NCI-H460 (cell line): Measurements from ENCODE around the gene F8A2. TPM values are rescaled to one million over a fixed set of nuclear protein-coding genes. Genes with fewer than 3 reads are reported as not detected.
"Not testable (repeated sequence)": the region's sequence is repeated elsewhere in the genome, so short reads cannot be mapped to it uniquely, and the experiment has no call there.

Experiments
- DNase-seq: peaks from one replicate; pipeline ENCODE4 v3.0.0-alpha.2; 2016; ENCODE audit warnings: low read depth; ENCODE audit errors: extremely low read depth
- polyA plus RNA-seq: library from polyadenylated mRNA; depleted of rRNA; stranded (reverse); fragments of >200 nt; gene quantifications from 2 replicates; pipeline ENCODE4 v1.2.3, GENCODE V29; 2014; cell fraction: nucleus; rRNA removed
- small RNA-seq, 2 experiments: library from RNA; depleted of rRNA; stranded (forward); fragments of <200 nt; gene quantifications; one replicate each; pipeline ENCODE3, GENCODE V24; 2014
- total RNA-seq: library from RNA; depleted of rRNA; stranded (reverse); fragments of >200 nt; shearing (Covaris generic); gene quantifications from 2 replicates; pipeline ENCODE4 v1.2.3, GENCODE V29; 2014; rRNA removed

The F8A2 gene
- not detected in 2 replicates for total RNA-seq
- not detected in 2 replicates for polyA plus RNA-seq

- DNase-seq: not testable (repeated sequence)
Observed at GRCh38 chrX:155381843-155382528, at the start of gene F8A2. Gene F8A2, plus strand, starts transcription at chrX:155382095. Its CDS starts 20 bp downstream, at chrX:155382115.

- DNase-seq: no peak
Observed at GRCh38 chrX:155333544-155334100, 48.3 kb upstream of the F8A2 start.

DNA sequence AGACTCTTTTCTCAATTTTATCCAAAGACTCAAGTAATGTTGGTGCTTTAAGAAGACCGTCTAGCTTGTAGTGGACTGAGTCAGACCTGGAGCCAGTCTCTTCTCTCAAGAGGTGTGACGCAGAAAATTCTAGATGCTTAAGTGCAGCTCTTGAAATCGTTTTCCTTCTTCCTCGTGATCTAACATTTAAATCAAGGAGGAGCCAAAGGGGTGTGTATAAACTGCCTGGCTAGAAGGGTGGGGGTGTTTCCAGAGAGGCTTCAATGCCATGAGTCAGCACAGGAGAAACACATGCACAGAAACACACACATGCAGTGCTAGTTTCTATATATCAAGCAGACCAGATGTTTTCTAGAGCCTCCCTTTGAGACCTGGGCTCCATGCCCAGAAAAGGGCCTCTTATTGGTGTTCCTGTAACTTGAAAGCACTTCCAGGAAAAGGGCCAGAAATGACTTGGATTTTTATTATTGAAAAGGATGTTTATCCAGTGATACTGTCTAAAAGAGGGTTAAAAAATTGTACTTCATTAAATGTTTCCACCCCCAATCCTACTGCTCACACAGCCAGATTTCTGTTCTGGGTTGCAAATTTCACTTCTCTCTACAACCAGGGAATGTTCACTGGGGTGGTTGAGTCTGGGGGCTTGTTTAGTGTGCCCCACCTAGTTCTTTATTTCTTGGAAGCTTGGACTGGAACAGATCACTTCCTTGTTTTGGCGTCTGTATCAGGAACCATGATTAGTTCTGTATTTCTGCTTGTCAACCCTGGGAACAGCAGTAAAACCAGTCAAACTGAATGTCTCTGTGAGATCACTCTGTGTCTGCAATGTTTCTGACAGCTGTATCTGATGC, 47.2 kb upstream of the F8A2 start, which contains the start of gene CLIC2:
Gene CLIC2 (minus strand): TSS at position 129 of the 851 bp plus-strand sequence. CDS start 187 bp downstream, outside the sequence.
- DNase-seq: peak; percentile 32

DNA sequence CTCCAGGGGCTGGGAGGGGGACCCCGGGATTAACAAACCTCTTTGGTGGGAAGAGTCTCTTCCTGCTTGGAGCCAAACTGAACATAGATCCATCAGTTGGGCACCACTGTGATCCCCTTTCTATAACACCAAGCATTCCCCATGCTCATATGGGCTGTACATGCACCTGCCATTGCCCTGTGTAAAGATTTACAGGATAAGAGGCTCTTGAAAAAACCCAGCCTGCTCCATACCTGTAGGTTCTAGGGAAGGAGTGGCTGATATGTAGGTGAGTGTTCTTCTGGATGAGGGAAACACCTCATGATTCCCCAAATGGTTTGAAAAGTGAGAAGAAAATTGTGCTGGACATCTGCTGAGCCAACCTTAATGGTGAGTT, 46.6 kb upstream of the F8A2 start:
- DNase-seq: not testable (repeated sequence)

DNA sequence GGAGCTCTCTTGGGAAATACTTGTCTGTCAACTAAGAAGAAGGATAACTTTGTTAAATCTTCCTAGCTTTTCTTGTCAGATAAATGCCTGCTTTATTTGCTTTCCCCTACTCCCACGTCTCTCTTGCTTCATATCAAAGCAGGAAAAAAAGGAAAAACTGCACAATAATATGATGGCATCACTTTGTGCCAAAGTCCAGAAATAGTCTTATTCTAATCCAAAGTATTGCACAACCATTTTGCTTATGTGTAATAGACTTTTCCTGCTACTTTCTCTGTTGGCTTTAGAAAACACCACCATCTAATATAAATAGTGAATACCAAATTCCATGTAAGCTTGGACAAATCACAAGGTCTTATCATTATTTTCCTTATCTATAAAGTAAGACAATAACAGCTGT, 36.2 kb upstream of the F8A2 start:
- DNase-seq: not testable (repeated sequence)

DNA sequence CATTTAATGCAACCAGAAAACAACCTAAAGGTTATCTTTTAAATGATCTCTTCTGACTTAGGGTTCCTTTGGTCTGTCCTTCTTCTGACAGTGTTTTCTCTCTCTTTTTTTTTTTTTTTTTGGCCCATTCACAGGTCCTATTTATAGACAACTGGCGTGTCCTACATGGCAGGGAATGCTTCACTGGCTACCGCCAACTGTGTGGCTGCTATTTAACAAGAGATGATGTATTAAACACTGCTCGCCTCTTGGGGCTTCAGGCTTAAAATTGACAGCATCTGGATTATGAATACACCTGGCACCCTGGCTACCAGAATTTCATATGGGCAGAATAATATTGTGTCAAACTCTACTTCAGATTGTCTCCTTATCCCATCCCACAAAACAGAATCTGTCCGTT, 32.4 kb upstream of the F8A2 start:
- DNase-seq: not testable (repeated sequence)

DNA sequence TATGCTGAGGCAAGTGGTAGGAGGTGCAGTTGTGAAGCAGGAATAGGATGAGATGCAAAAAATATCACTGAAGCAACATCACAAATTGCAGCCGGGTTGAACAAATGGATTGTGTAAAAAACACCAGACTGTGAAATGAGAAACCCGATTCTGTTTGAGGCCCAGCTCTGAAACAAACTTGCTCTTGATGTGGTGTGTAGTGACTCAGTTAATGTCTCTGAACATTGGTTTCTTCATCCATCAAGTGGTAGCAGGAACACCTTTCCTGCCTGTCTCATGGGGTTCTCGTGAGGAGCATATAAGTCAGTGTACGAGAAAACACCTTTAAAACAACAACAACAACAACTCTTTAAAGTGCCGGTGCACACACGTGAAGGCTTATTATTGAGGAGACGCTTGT, 18.2 kb upstream of the F8A2 start:
- DNase-seq: not testable (repeated sequence)

GRCh38 chrX:155373777-155374458, 8.0 kb upstream of the F8A2 start:
- not testable (repeated sequence) for DNase-seq

- DNase-seq: not testable (repeated sequence)
Observed at GRCh38 chrX:155379802-155380201, 2.1 kb upstream of the F8A2 start.

GRCh38 chrX:155382529-155382967, 653 bp downstream of the F8A2 start:
- not testable (repeated sequence) for DNase-seq

DNA sequence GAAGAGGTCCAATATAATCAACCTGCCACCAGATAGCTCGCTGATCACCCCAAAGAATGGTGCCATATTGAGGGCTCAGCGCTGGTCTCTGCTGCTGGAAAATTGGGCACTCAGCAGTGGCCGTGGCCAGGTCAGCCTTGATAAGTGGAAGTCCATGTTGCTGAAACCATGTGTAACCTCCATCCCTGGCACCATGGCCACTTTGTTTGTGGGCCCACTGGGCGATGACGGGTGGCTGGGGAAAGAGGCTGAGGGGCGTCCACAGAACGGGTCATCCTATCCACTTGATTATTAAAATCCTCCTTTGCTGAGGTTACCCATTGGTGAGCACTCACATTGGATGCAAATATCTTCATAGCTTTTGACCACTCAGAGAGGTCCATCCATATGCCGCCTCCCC, 7.7 kb downstream of the F8A2 start:
- DNase-seq: no peak

DNA sequence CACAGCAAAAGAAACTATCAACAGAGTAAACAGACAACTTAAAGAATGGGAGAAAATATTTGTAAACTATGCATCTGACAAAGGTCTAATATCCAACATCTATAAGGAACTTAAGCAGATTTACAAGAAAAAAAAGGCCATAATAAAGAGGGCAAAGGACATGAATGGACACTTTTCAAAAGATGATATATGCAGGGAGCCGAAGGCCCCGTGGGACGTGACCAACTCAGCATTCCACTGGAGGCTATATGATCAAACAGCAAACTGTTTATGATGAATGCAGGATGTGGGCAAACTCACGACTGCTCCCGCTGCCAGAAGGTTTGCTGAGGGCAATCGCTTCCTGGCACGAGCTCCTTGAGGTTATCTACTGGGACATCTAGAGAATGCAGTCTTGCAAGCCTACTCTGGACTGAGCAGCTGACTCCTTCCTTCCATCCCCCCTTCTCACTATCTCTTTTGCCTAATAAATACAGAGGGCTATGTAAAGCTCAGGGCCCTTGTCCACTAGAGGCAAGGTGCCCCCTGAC, 12.9 kb downstream of the F8A2 start:
- not testable (repeated sequence) for DNase-seq

DNA sequence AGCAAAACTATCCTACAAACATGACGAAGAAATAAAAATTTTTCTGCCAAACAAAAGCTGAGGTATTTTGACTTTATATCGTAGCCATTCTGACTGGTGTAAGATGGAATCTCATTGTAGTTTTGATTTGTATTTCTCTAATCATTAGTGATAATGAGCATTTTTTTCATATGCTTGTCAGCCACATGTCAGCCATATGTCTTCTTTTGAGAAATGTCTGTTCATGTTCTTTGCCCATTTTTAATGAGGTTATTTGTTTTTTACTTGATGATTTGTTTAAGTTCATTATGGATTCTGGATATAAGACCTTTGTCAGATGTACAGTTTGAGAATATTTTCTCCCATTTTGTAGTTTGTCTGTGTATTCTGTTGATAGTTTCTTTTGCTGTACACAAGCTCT, 24.5 kb downstream of the F8A2 start:
- no peak for DNase-seq

GRCh38 chrX:155417769-155418168, 35.9 kb downstream of the F8A2 start:
- no peak for DNase-seq

Small RNAs within 50 kb of the gene (small RNA-seq; reads per million reads assigned to genes)
- 0 reads per million in 2 experiments for gene MIR1184-2

Other genes with a start within 250 kb of the F8A2 start
- 203 and 211 TPM in 2 replicates for gene VBP1, start 165.6 kb upstream of the F8A2 start, total RNA-seq
- gene RAB39B, start 117.6 kb upstream of the F8A2 start, total RNA-seq: 47.7 TPM in 2 replicates
- 6.4 and 8.1 TPM in 2 replicates for gene CLIC2, start 47.5 kb upstream of the F8A2 start, total RNA-seq
- 0.30 and 1.0 TPM in 2 replicates for gene F8A3, start 76.5 kb downstream of the F8A2 start, total RNA-seq
- gene SPRY3, start 230.5 kb downstream of the F8A2 start, total RNA-seq: 4.3 and 5.1 TPM in 2 replicates
- 22.1 and 24.4 TPM in 2 replicates for gene TMLHE, start 230.9 kb downstream of the F8A2 start, total RNA-seq